ENCODE measurements around the gene SLC39A1. TPM values are rescaled to one million over a fixed set of nuclear protein-coding genes. Genes with fewer than 3 reads are reported as not detected.

SLC39A1 gene
- total RNA-seq, 2 experiments from 2014 or later = 64.4 to 65.5 TPM

DNA sequence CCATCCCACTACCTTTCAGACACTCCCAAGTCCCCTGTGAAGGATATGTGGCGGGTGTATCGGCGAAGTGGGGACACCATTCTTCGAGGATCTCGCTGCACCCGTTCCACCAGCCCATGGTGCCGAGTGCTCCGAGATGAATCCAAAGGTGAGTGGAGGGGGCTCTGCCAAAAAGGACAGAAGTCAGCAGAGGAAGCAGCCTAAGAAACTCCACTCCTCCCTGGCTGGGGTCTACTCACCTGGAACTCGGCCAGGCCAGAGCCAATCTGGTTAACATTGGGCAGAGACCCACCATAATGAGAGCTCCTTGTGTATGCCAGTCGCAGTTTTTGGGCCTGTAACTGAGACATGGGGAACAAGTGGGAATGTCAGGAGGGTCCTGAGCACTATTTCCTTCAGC lies 8.5 kb downstream of the SLC39A1 start:
- Mint-ChIP-seq H3K27ac (no peak overlapping the region), H3K4me3 (no peak overlapping the region), H3K27me3 (no peaks in the 10 kb centered on the region), H3K36me3 (ENCODE audit: low read depth) (peaks cover 38% of the 10 kb centered on the region), H3K9me3 (ENCODE audit: low read depth) (no peaks in the 10 kb centered on the region), H3K4me1 (peaks cover 37% of the 10 kb centered on the region)
- ChIA-PET CTCF (no interaction called here), POLR2A (interaction anchor here (0.9 kb wide), 1 partner anchor 10 kb away, joined by 3 read pairs; no protein-coding TSS in a partner anchor)
- DNase-seq (no peak), ATAC-seq (no peak)
- intact Hi-C loops (cut with DNase I, micrococcal nuclease) = loop anchor here in 1 of 2 experiments (5.0 kb wide), 1 partner anchor 228 kb away; the partner anchor contains the start of gene INTS3

- Mint-ChIP-seq H3K36me3 (ENCODE audit: low read depth) (peaks cover 36% of the 10 kb centered on the region), H3K27ac (peak overlapping the region; percentile 83), H3K9me3 (ENCODE audit: low read depth) (no peaks in the 10 kb centered on the region), H3K4me3 (no peak overlapping the region), H3K4me1 (peaks cover 32% of the 10 kb centered on the region), H3K27me3 (no peaks in the 10 kb centered on the region)
- POLR2A ChIA-PET = interaction anchor here (0.9 kb wide), 2 partner anchors 9 kb away, joined by 3 to 4 read pairs; partner anchors contain the start of gene SLC39A1
- CTCF ChIA-PET = interaction anchor here (0.7 to 1.6 kb wide), 4 partner anchors 13 to 132 kb away, joined by 3 to 8 read pairs (median 6); partner anchors contain the start of gene RAB13
- intact Hi-C loops (cut with DNase I, micrococcal nuclease) = no loop called here
- DNase-seq (no peak), ATAC-seq (no peak)
Measured at GRCh38 chr1:153953859-153954365, 9.4 kb downstream of the SLC39A1 start.

DNA sequence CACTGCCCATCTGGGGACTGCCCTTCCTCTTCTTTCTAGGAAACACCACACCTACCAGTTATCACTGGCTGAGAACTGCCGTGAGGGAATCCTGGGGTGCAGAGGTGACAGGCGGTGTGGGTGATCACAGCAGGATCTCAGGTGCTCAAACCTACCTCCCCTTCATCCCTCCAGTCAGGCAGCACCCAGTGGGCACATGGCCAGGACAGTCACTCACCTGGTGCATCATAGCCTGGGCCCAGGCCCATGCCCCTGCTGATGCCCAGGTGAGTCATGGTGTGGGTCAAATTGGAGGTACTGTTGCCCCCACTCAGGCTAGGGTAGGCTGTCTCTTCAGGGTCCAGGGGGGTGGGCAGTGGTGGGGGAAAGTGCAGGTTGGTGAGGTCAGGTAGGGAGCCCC lies 11.5 kb downstream of the SLC39A1 start:
- H3K4me3 Mint-ChIP-seq = no peak overlapping the region
- ATAC-seq (no peak), DNase-seq (no peak)
- H3K27ac Mint-ChIP-seq = no peak overlapping the region
- peaks cover 39% of the 10 kb centered on the region for H3K36me3 Mint-ChIP-seq (ENCODE audit: low read depth)
- POLR2A ChIA-PET = no interaction called here
- H3K4me1 Mint-ChIP-seq = peaks cover 27% of the 10 kb centered on the region
- no peaks in the 10 kb centered on the region for H3K9me3 Mint-ChIP-seq (ENCODE audit: low read depth)
- intact Hi-C loops (cut with DNase I, micrococcal nuclease) = no loop called here
- no peaks in the 10 kb centered on the region for H3K27me3 Mint-ChIP-seq
- CTCF ChIA-PET = no interaction called here

DNA sequence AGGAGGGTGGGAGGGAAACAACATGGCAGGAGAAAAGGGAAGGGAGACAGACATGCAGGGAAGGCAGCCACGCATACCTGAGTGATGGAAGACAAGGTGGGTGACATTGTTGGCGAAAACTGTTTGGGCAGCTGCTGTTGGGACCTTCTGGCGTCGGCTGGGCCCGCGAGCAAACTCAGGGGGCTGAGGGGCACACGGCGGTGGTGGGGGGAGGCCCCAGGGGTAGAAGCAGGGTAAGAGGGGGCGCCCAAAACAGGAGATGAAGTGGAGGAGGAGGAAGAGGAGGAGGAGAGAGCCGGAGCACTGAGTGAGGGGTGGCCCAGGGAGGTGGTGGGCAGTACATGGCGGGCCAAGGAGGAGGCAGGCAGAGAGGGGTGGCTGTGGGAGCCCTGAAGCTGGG lies 12.2 kb downstream of the SLC39A1 start:
- ATAC-seq (no peak), DNase-seq (no peak)
- no peak overlapping the region for H3K27ac Mint-ChIP-seq
- H3K4me3 Mint-ChIP-seq = no peak overlapping the region
- POLR2A ChIA-PET = no interaction called here
- H3K27me3 Mint-ChIP-seq = no peaks in the 10 kb centered on the region
- no peaks in the 10 kb centered on the region for H3K9me3 Mint-ChIP-seq (ENCODE audit: low read depth)
- CTCF ChIA-PET = no interaction called here
- peaks cover 39% of the 10 kb centered on the region for H3K36me3 Mint-ChIP-seq (ENCODE audit: low read depth)
- intact Hi-C loops (cut with DNase I, micrococcal nuclease) = no loop called here
- peaks cover 23% of the 10 kb centered on the region for H3K4me1 Mint-ChIP-seq

DNA sequence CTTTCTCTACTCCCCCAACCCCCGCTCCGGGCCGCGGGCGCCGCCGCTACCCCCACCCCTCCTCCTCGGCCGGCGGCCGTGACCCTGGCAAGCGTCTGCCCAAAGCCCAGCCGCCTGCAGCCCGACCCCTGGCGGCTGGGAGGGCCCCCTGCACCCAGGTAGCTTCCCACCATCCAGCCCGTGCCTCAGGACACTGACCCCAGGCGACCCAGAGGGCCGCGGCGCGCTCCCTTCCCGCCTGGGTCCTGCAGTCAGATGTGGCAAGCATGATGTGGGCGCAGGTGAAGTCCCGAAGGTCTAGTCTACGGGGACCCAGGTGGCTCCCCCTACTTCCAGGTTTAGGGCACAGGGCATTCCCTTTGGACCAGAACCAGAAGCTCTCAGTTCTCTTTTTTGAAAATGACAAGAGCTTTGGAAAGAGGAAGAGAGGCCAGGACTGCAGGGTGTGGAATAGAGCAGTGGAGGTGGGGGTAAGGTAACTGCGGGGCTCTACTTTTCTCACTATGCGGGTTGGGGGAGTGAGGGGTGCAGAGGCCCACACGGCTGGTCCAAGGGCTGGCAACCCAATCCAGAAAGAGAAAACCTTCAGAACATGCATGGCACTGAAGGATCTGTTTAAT lies 16.6 kb downstream of the SLC39A1 start, which contains the start of gene DENND4B:
Gene DENND4B, minus strand, starts transcription at position 97 of the 620 bp plus-strand sequence. CDS start 2,344 bp downstream, outside the sequence.
- H3K27ac Mint-ChIP-seq = peak within 1 kb of the TSS; percentile 96
- POLR2A ChIA-PET = interaction anchor here (0.6 to 3.6 kb wide), 7 partner anchors 16 to 430 kb away, joined by 3 to 24 read pairs (median 5); partner anchors contain the start of genes CHTOP, CREB3L4, GATAD2B and RPS27
- intact Hi-C loops (cut with DNase I, micrococcal nuclease) = loop anchor here (1.0 to 5.0 kb wide), 11 partner anchors 12 to 435 kb away; partner anchors contain the start of genes RAB13 (in 2 of the 2), CRTC2 (in 1 of the 2), ILF2 (in 1 of the 2) and RPS27 (in 1 of the 2)
- peaks cover 24% of the 10 kb centered on the region for H3K4me1 Mint-ChIP-seq
- peak within 1 kb of the TSS; percentile 88 for H3K4me3 Mint-ChIP-seq
- ATAC-seq (peak; percentile 74), DNase-seq (peak; percentile 87)
- H3K27me3 Mint-ChIP-seq = no peaks in the 10 kb centered on the region
- H3K9me3 Mint-ChIP-seq (ENCODE audit: low read depth) = no peaks in the 10 kb centered on the region
- peaks cover 42% of the 10 kb centered on the region for H3K36me3 Mint-ChIP-seq (ENCODE audit: low read depth)
- CTCF ChIA-PET = interaction anchor here (0.6 to 4.1 kb wide), 18 partner anchors 10 to 755 kb away, joined by 3 to 28 read pairs (median 6); partner anchors contain the start of genes CREB3L4, ILF2 and RAB13

- intact Hi-C loops (cut with DNase I, micrococcal nuclease) = loop anchor here (1.0 to 5.0 kb wide), 13 partner anchors 11 to 435 kb away; partner anchors contain the start of genes RAB13 (in 2 of the 2), CRTC2 (in 1 of the 2), ILF2 (in 1 of the 2) and RPS27 (in 1 of the 2)
- Mint-ChIP-seq H3K36me3 (ENCODE audit: low read depth) (peaks cover 42% of the 10 kb centered on the region), H3K27me3 (no peaks in the 10 kb centered on the region), H3K4me1 (peaks cover 24% of the 10 kb centered on the region), H3K27ac (peak overlapping the region; percentile 96), H3K9me3 (ENCODE audit: low read depth) (no peaks in the 10 kb centered on the region), H3K4me3 (peak overlapping the region; percentile 88)
- peak; percentile 52 for ATAC-seq
- DNase-seq = peak; percentile 84
- ChIA-PET CTCF (interaction anchor here (0.8 to 4.1 kb wide), 14 partner anchors 10 to 148 kb away, joined by 3 to 28 read pairs (median 7); partner anchors contain the start of genes CREB3L4, RAB13 and SLC39A1), POLR2A (interaction anchor here (0.6 to 3.6 kb wide), 9 partner anchors 9 to 429 kb away, joined by 3 to 24 read pairs (median 5); partner anchors contain the start of genes CHTOP, CREB3L4, GATAD2B and RPS27)
Measured at GRCh38 chr1:153945795-153946621, 17.3 kb downstream of the SLC39A1 start.

- ChIA-PET CTCF (interaction anchor here (0.6 to 4.1 kb wide), 9 partner anchors 11 to 148 kb away, joined by 3 to 28 read pairs (median 12); partner anchors contain the start of genes CREB3L4, RAB13 and SLC39A1), POLR2A (interaction anchor here (0.5 to 3.6 kb wide), 10 partner anchors 9 to 198 kb away, joined by 3 to 24 read pairs (median 6); partner anchors contain the start of genes CREB3L4, GATAD2B, RAB13 and RPS27)
- intact Hi-C loops (cut with DNase I, micrococcal nuclease) = loop anchor here (1.0 to 5.0 kb wide), 3 partner anchors 12 to 275 kb away; partner anchors contain the start of genes RAB13 (in 1 of the 2) and UBAP2L (in 1 of the 2)
- ATAC-seq (peak; percentile 62), DNase-seq (peak; percentile 87)
- peaks cover 41% of the 10 kb centered on the region for H3K36me3 Mint-ChIP-seq (ENCODE audit: low read depth)
- H3K4me1 Mint-ChIP-seq = peaks cover 24% of the 10 kb centered on the region
- H3K27me3 Mint-ChIP-seq = no peaks in the 10 kb centered on the region
- H3K27ac Mint-ChIP-seq = peak overlapping the region; percentile 96
- peak overlapping the region; percentile 88 for H3K4me3 Mint-ChIP-seq
- H3K9me3 Mint-ChIP-seq (ENCODE audit: low read depth) = no peaks in the 10 kb centered on the region
Measured at GRCh38 chr1:153945131-153945794, 18.1 kb downstream of the SLC39A1 start.

GRCh38 chr1:153944827-153945117 lies 18.6 kb downstream of the SLC39A1 start:
- H3K4me1 Mint-ChIP-seq = peaks cover 24% of the 10 kb centered on the region
- peak overlapping the region; percentile 96 for H3K27ac Mint-ChIP-seq
- no peaks in the 10 kb centered on the region for H3K9me3 Mint-ChIP-seq (ENCODE audit: low read depth)
- peaks cover 41% of the 10 kb centered on the region for H3K36me3 Mint-ChIP-seq (ENCODE audit: low read depth)
- ChIA-PET CTCF (interaction anchor here (0.6 to 4.1 kb wide), 12 partner anchors 18 to 1833 kb away, joined by 3 to 28 read pairs (median 5); partner anchors contain the start of genes CREB3L4, RAB13 and SLC39A1), POLR2A (interaction anchor here (0.5 to 3.6 kb wide), 9 partner anchors 10 to 198 kb away, joined by 3 to 24 read pairs (median 6); partner anchors contain the start of genes CREB3L4, GATAD2B, RAB13 and RPS27)
- intact Hi-C loops (cut with DNase I, micrococcal nuclease) = loop anchor here (1.0 to 5.0 kb wide), 4 partner anchors 13 to 276 kb away; partner anchors contain the start of genes RAB13 (in 1 of the 2) and UBAP2L (in 1 of the 2)
- H3K4me3 Mint-ChIP-seq = peak overlapping the region; percentile 88
- DNase-seq (no peak), ATAC-seq (no peak)
- H3K27me3 Mint-ChIP-seq = no peaks in the 10 kb centered on the region

- DNase-seq (peak; percentile 49), ATAC-seq (no peak)
- CTCF ChIA-PET = interaction anchor here (0.6 to 4.1 kb wide), 16 partner anchors 14 to 1833 kb away, joined by 3 to 28 read pairs (median 4); partner anchors contain the start of genes CREB3L4, RAB13 and SLC39A1
- Mint-ChIP-seq H3K36me3 (ENCODE audit: low read depth) (peaks cover 46% of the 10 kb centered on the region), H3K27me3 (no peaks in the 10 kb centered on the region), H3K4me3 (peak overlapping the region; percentile 88), H3K9me3 (ENCODE audit: low read depth) (no peaks in the 10 kb centered on the region), H3K4me1 (peaks cover 24% of the 10 kb centered on the region), H3K27ac (peak overlapping the region; percentile 96)
- POLR2A ChIA-PET = interaction anchor here (0.5 to 3.6 kb wide), 8 partner anchors 10 to 199 kb away, joined by 3 to 24 read pairs (median 5); partner anchors contain the start of genes GATAD2B, RAB13, RPS27 and SLC39A1
- intact Hi-C loops (cut with DNase I, micrococcal nuclease) = loop anchor here in 1 of 2 experiments (1.0 kb wide), 1 partner anchor 21 kb away; no protein-coding TSS in a partner anchor
Measured at GRCh38 chr1:153944005-153944826, 19.1 kb downstream of the SLC39A1 start.
